MM.1S (cell line): ENCODE results near the gene EMC1.

Source experiments
- CTCF ChIP-seq: fragments of 300-600 bp; sonication (generic); IDR thresholded peaks from 2 replicates; pipeline ENCODE4 v1.5.1; 2016; ENCODE audit warnings: antibody characterized with exemption, low read length, mixed read lengths
- EZH2 ChIP-seq: fragments of 300-600 bp; sonication (generic); optimal IDR thresholded peaks from 2 replicates; pipeline ENCODE3; 2017; ENCODE audit warnings: low read depth, mild to moderate bottlenecking, antibody characterized with exemption, low read length, mixed read lengths

- no peak for TF ChIP-seq CTCF
- no peak for TF ChIP-seq EZH2
Observed at GRCh38 chr1:19258353-19258752, 7.0 kb upstream of the EMC1 start.
